HG03039 (cell line): ENCODE measurements around the gene KRTAP10-6.
"Not testable (repeated sequence)": the region's sequence is repeated elsewhere in the genome, so short reads cannot be mapped to it uniquely, and the experiment has no call there.

Experiments used
- ATAC-seq: cut with Tn5 transposase; IDR thresholded peaks from one replicate; pipeline ENCODE4 v1.9.1; 2021; ENCODE audit warnings: mild to moderate bottlenecking, moderate library complexity; ENCODE audit not compliant: unreplicated experiment

The KRTAP10-6 gene

GRCh38 chr21:44564099-44564498, 28.2 kb downstream of the KRTAP10-6 start:
- ATAC-seq, result no peak

GRCh38 chr21:44558695-44559094, 33.6 kb downstream of the KRTAP10-6 start, which contains the start of gene KRTAP10-3:
KRTAP10-3 (minus strand) TSS chr21:44558795; CDS start chr21:44558715, 80 bp downstream.
- no peak for ATAC-seq

- ATAC-seq, result not testable (repeated sequence)
These were observed 34.0 kb downstream of the KRTAP10-6 start for GRCh38 chr21:44558329-44558675.

- no peak for ATAC-seq
These were observed 34.6 kb downstream of the KRTAP10-6 start for GRCh38 chr21:44557491-44558328.

- ATAC-seq, result no peak
These were observed 35.4 kb downstream of the KRTAP10-6 start for GRCh38 chr21:44556879-44557278.

GRCh38 chr21:44555200-44555875, 37.0 kb downstream of the KRTAP10-6 start:
- ATAC-seq, result no peak

- no peak for ATAC-seq
These were observed 39.6 kb downstream of the KRTAP10-6 start for GRCh38 chr21:44552681-44553080.

GRCh38 chr21:44552136-44552535, 40.2 kb downstream of the KRTAP10-6 start:
- ATAC-seq, result no peak

- ATAC-seq, result no peak
These were observed 40.9 kb downstream of the KRTAP10-6 start, which contains the start of gene KRTAP10-2 for GRCh38 chr21:44551340-44551961. KRTAP10-2 (minus strand) TSS chr21:44551505; CDS start chr21:44551458, 47 bp downstream.

GRCh38 chr21:44550807-44551206, 41.5 kb downstream of the KRTAP10-6 start:
- no peak for ATAC-seq

- ATAC-seq, result not testable (repeated sequence)
These were observed 42.0 kb downstream of the KRTAP10-6 start for GRCh38 chr21:44550285-44550684.

- no peak for ATAC-seq
These were observed 42.6 kb downstream of the KRTAP10-6 start for GRCh38 chr21:44549525-44550211.

- ATAC-seq, result no peak
These were observed 43.4 kb downstream of the KRTAP10-6 start for GRCh38 chr21:44548922-44549321.

GRCh38 chr21:44548381-44548780, 43.9 kb downstream of the KRTAP10-6 start:
- ATAC-seq, result no peak

GRCh38 chr21:44547656-44548331, 44.5 kb downstream of the KRTAP10-6 start:
- no peak for ATAC-seq

GRCh38 chr21:44544566-44544965, 47.7 kb downstream of the KRTAP10-6 start:
- no peak for ATAC-seq

- ATAC-seq, result no peak
These were observed 49.6 kb downstream of the KRTAP10-6 start for GRCh38 chr21:44542716-44543115.
